Rectal smooth muscle tissue (tissue), 1 donor: Measurements from ENCODE around the gene STAG3.
"Not testable (repeated sequence)": the region's sequence is repeated elsewhere in the genome, so short reads cannot be mapped to it uniquely, and the experiment has no call there.

Source experiments
- H3K27ac ChIP-seq: one replicate; pipeline ENCODE4 v1.7.0; 2013; ENCODE audit warnings: low read depth, low read length, inconsistent platforms
- H3K27me3 ChIP-seq: one replicate; pipeline ENCODE4 v1.7.0; 2013; ENCODE audit warnings: low read length; ENCODE audit not compliant: control insufficient read depth, insufficient read depth
- H3K36me3 ChIP-seq: one replicate; pipeline ENCODE4 v1.7.0; 2013; ENCODE audit warnings: low read length; ENCODE audit not compliant: control insufficient read depth, insufficient read depth
- H3K4me1 ChIP-seq: one replicate; pipeline ENCODE4 v1.7.0; 2013; ENCODE audit warnings: low read length; ENCODE audit not compliant: control insufficient read depth, insufficient read depth
- H3K4me3 ChIP-seq: one replicate; pipeline ENCODE4 v1.7.0; 2013; ENCODE audit warnings: low read length
- H3K9ac ChIP-seq: one replicate; pipeline ENCODE4 v1.7.0; 2013; ENCODE audit warnings: low read length

Gene STAG3

DNA sequence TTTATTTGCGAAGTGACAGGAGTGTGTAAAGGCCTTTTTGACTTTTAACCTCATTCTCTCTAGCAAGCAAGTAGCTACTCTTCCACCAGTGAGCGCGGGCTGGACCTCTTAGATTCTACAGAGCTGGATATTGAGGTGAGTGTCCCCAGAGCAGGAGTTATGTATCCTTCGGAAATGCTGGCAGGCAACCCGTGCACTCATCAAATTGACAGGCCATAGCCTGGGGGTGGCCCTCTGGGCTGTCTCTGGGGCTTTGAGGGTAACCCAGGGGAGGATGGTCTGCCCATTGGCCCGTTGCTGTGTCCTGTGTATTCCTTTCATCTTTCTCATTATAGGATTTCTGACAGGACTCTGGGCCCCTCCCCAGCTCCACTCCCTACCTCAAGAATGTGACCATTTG, 36.0 kb downstream of the STAG3 start:
- no peak overlapping the region for H3K27ac ChIP-seq
- no peaks in the 10 kb centered on the region for H3K36me3 ChIP-seq
- no peaks in the 10 kb centered on the region for H3K27me3 ChIP-seq
- H3K4me3 ChIP-seq: no peak overlapping the region
- H3K9ac ChIP-seq: no peak overlapping the region
- no peaks in the 10 kb centered on the region for H3K4me1 ChIP-seq

DNA sequence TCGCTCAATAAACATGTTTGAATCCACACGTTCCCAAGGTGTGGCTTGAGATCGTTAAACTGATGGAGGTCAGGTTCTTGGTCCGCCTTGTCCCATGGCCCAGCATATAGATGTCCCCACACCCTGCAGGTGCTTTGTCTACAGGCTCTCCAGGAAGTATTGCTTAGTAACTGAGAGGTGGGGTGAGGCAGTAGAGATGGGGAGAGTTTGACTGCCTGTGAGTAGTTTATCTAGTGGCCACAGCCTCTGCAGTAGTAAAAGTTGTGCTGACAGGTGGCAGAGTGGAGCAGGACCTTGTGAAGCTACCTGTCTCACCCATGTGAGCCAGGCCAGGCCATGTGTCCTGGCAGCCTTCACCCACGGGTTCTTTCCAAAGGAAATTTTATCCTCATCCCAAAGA, 36.6 kb downstream of the STAG3 start:
- H3K4me1 ChIP-seq, H3K4me3 ChIP-seq, H3K36me3 ChIP-seq, H3K27me3 ChIP-seq, H3K27ac ChIP-seq, H3K9ac ChIP-seq: not testable (repeated sequence)

DNA sequence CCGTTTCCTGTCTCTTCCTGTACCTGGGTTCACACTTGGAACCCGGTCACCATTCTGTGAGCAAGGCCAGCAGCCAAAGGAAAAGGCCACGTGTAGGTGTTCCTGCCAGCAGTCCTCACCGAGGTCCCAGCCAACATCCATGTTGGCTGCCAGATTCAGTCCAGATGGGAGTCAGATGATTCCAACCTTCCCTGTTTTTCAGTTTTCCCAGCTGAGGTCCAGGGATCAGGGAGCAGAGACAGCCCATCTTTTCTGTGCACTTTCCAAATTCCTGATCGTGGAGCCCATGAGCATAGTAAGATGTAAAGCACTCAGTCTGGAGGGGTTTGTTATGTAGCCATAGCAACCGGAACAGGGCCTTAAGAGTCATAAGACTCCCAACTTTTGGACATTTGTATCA, 38.2 kb downstream of the STAG3 start:
- Histone ChIP-seq H3K27ac (no peak overlapping the region), H3K36me3 (no peaks in the 10 kb centered on the region), H3K27me3 (no peaks in the 10 kb centered on the region), H3K9ac (no peak overlapping the region), H3K4me1 (no peaks in the 10 kb centered on the region), H3K4me3 (no peak overlapping the region)

DNA sequence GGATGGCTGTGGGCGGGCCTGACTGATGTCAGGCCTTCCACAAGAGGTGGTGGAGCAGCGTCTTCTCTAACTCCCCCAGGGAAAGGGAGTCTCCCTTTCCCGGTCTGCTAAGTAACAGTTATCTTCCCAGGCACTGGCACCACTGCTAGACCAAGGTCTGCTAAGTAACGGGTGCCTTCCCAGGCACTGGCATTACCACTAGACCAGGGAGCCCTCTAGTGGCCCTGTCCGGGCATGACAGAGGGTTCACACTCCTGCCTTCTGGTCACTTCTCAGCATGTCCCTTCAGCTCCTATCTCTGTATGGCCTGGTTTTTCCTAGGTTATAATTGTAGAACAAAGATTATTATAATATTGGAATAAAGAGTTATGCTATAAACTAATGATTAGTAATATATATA, 40.2 kb downstream of the STAG3 start:
- H3K27me3 ChIP-seq: not testable (repeated sequence)

DNA sequence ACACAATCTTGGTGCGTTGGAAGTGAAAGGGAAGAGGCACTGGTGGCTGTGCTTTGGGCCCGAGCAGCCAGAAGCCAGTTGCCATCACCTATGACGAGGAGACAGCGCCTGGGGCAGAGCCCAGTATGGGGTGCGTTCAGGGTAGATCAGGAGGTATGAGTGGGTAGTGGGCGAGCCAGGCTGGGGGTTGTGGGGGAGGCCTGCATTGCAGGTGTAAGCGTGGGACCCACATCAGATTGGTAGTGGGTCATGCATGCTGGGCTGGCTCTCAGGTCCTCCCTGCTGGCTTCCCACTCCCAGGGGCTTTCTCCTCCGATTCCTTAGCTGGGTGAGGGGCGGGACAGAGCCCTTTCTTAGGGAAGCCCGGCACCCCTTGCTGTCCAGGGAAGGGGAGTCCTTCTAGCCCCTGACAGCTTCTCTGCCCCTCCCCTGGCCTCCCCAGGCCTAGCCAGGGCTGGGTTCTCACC, 41.6 kb downstream of the STAG3 start:
- no peak overlapping the region for H3K9ac ChIP-seq
- no peaks in the 10 kb centered on the region for H3K27me3 ChIP-seq
- H3K4me3 ChIP-seq: peak overlapping the region; percentile 2
- H3K4me1 ChIP-seq: no peaks in the 10 kb centered on the region
- no peak overlapping the region for H3K27ac ChIP-seq
- H3K36me3 ChIP-seq: no peaks in the 10 kb centered on the region

More for the DNA sequence above, 40.2 kb downstream of the STAG3 start:
- H3K4me1 ChIP-seq, H3K27ac ChIP-seq, H3K36me3 ChIP-seq, H3K4me3 ChIP-seq, H3K9ac ChIP-seq: not testable (repeated sequence)

DNA sequence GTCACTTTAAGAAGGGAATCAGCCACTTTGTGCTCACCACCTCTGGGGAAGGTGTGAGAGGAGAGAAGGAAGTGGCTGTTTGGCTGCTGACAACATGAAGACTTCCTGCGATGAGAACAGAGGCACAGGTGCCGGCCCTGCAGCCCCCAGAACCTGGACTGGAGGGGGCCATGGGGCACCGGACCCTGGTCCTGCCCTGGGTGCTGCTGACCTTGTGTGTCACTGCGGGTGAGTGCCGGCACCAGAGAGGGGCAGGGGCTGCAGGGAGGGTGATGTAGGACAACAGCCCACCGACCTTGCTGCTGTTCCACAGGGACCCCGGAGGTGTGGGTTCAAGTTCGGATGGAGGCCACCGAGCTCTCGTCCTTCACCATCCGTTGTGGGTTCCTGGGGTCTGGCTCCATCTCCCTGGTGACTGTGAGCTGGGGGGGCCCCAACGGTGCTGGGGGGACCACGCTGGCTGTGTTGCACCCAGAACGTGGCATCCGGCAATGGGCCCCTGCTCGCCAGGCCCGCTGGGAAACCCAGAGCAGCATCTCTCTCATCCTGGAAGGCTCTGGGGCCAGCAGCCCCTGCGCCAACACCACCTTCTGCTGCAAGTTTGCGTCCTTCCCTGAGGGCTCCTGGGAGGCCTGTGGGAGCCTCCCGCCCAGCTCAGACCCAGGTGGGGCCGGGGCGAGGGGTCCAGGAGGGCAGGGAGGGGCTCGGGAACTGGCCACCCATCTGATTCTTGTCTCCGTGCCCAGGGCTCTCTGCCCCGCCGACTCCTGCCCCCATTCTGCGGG, 42.3 kb downstream of the STAG3 start, which contains the start of gene PVRIG:
Gene PVRIG, plus strand, starts transcription at position 149 of the 785 bp plus-strand sequence. Its CDS starts 22 bp downstream, at position 171.
- not testable (repeated sequence) for H3K4me1 ChIP-seq, H3K9ac ChIP-seq, H3K27ac ChIP-seq, H3K36me3 ChIP-seq, H3K27me3 ChIP-seq
- H3K4me3 ChIP-seq: peak within 1 kb of the TSS; percentile 41

DNA sequence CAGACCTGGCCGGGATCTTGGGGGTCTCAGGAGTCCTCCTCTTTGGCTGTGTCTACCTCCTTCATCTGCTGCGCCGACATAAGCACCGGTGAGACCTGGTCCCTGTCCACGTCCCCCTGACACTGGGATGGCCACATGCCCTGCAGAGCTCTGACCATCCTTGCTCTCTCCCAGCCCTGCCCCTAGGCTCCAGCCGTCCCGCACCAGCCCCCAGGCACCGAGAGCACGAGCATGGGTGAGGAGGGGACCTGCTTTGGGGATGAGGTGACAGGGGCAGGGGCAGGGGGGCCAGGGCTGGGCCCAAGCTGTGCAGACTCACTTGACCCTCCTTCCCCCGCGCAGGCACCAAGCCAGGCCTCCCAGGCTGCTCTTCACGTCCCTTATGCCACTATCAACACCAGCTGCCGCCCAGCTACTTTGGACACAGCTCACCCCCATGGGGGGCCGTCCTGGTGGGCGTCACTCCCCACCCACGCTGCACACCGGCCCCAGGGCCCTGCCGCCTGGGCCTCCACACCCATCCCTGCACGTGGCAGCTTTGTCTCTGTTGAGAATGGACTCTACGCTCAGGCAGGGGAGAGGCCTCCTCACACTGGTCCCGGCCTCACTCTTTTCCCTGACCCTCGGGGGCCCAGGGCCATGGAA, 43.0 kb downstream of the STAG3 start:
- H3K36me3 ChIP-seq: no peaks in the 10 kb centered on the region
- H3K9ac ChIP-seq: no peak overlapping the region
- H3K27ac ChIP-seq: no peak overlapping the region
- H3K4me3 ChIP-seq: peak overlapping the region; percentile 41
- no peaks in the 10 kb centered on the region for H3K27me3 ChIP-seq
- H3K4me1 ChIP-seq: no peaks in the 10 kb centered on the region

DNA sequence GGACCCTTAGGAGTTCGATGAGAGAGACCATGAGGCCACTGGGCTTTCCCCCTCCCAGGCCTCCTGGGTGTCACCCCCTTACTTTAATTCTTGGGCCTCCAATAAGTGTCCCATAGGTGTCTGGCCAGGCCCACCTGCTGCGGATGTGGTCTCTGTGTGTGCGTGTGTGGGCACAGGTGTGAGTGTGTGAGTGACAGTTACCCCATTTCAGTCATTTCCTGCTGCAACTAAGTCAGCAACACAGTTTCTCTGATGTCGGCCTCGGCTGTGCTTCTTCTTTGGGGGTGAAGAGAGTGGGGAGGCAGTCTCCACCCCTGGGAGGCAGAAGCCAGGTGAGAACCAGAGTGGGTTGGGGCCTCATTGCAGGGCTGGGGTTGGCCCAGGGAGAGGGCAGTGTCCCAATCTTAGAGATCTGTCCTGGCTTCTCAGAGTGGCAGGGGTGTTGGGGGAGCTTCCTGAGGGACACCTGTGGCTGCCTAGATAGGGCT, 43.6 kb downstream of the STAG3 start:
- Histone ChIP-seq H3K9ac (no peak overlapping the region), H3K4me1 (no peaks in the 10 kb centered on the region), H3K4me3 (peak overlapping the region; percentile 51), H3K36me3 (no peaks in the 10 kb centered on the region), H3K27ac (no peak overlapping the region), H3K27me3 (no peaks in the 10 kb centered on the region)

DNA sequence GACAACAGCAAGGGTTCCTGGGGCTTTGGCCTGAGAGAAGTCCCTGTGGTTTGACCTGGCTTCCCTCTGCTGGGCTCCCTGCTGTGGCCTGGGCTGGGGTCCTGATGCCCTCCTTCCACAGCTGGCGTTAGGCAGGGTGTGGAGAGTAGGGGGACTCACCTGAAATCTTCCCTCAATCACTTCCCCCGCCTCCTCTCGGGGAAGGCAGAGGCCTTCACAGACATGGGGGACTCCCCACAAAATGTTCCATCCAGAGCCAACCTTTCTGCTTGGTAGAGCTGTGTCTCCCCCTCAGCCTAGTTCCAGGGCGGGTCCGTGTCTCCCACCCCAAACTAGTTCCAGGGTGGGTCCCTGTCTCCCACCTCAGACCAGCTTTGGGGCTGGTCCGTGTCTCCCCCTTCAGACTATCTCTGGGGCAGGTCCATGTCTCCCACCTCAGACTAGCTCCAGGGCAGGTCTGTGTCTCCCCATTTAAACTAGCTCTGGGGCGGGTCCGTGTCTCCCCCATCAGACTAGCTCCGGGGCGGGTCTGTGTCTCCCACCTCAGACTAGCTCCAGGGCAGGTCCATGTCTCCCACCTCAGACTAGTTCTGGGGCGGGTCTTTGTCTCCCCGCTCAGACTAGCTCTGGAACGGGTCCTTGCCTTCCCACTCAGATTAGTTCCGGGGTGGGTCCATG, 44.2 kb downstream of the STAG3 start:
- no peaks in the 10 kb centered on the region for H3K27me3 ChIP-seq
- H3K4me1 ChIP-seq: no peaks in the 10 kb centered on the region
- no peaks in the 10 kb centered on the region for H3K36me3 ChIP-seq
- H3K9ac ChIP-seq: no peak overlapping the region
- peak overlapping the region; percentile 51 for H3K4me3 ChIP-seq
- no peak overlapping the region for H3K27ac ChIP-seq

DNA sequence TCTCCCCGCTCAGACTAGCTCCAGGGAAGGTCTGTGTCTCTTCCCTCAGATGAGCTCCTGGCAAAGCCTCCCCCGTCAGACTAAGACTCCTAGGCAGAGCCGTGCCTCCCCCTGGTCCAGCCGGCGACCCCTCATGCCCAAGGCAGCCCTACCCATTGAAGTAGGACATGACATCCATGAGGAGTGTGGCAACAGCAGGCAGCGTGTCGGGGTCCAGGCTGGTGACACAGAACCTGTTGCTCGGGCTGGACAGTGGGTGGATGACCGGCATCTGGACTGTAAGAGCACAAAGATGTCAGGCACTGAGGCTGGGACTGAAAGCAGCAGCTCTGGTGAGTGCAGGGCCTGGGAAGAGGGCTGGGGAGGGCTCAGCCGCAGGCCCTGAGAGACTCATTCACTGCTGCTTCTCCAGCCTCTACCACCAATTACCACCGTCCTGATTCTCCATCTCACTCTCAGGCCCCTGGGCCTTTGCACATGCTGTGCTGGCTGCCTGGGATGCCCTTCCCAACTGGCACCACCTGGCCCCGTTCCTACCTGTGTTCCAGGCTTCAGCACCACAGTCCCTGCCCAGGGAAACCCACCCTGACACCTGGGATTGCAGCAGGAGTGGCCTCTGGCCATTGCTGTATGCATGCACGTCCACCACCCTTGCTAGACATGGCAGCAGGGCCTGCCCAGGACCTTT, 44.9 kb downstream of the STAG3 start:
- no peaks in the 10 kb centered on the region for H3K4me1 ChIP-seq

DNA sequence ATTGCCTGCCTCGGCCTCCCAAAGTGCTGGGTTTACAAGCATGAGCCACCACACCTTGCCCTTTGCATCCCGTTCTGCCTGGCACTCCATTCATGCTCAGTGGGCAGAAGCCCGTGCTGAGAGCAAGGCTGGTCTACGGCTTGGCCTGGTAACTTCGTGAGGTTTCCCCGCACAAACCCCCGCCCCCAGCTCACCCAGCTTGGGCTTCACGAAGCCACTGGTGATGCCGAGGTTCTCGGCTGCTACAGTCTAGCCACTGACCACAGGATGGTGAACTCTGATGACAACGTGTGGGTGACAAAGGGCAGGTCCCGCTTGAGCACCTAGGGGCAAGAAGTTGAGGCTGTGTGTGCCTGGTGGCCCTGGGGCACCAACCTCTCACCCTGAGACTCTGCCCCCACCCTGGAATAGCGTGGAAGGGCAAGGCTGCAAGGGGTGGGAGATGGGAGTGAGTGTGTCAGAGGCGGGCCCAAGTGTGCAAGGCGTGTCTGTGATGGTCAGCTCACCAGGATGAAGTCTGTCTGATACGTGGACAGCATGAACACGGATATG, 45.7 kb downstream of the STAG3 start:
- H3K27ac ChIP-seq, H3K4me1 ChIP-seq: not testable (repeated sequence)

More for the DNA sequence above, 44.9 kb downstream of the STAG3 start:
- no peaks in the 10 kb centered on the region for H3K27me3 ChIP-seq
- H3K9ac ChIP-seq: no peak overlapping the region
- no peak overlapping the region for H3K27ac ChIP-seq
- H3K36me3 ChIP-seq: no peaks in the 10 kb centered on the region
- H3K4me3 ChIP-seq: no peak overlapping the region

DNA sequence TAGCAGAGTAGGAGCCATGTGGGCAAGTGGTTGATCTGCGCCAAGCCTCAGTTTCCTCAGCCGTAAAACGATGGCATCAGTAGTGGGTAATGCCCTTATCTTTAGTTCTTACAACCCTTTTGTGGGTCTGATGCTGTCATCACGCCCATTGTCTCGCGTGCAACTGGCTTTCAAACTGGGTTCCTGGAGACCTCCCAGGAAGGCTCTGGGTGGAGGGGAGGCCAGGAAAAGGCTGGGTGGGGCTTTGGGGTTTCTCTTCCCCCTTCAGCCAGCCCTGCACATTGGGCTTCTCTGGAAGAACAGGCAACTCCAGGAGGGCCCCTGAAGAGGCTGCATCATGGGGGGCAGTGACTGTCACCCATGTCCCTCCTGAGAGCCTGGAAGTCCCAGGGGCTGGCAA, 47.2 kb downstream of the STAG3 start:
- H3K9ac ChIP-seq, H3K27ac ChIP-seq, H3K27me3 ChIP-seq, H3K4me1 ChIP-seq, H3K36me3 ChIP-seq, H3K4me3 ChIP-seq: not testable (repeated sequence)

More for the DNA sequence above, 45.7 kb downstream of the STAG3 start:
- not testable (repeated sequence) for H3K36me3 ChIP-seq, H3K4me3 ChIP-seq, H3K27me3 ChIP-seq, H3K9ac ChIP-seq
